Activated CD8-positive, alpha-beta T cell treated with anti-CD3 and anti-CD28 coated beads for 36 hours (primary cell): ENCODE data around the gene COL8A2. TPM values are rescaled to one million over a fixed set of nuclear protein-coding genes. Genes with fewer than 3 reads are reported as not detected.

Source experiments
- ATAC-seq: fragments of 200-7000 bp; cut with Tn5 transposase; one replicate; pipeline ENCODE4 v1.10.0; 2021; ENCODE audit warnings: mild to moderate bottlenecking, moderate library complexity
- CTCF ChIA-PET: fragments of 350-600 bp; sonication (Branson Sonifier 250); formaldehyde crosslinking; loops from one replicate; lab custom pipeline; 2021; ENCODE audit warnings: antibody characterized with exemption; lab: Charles Lee
- POLR2A ChIA-PET: fragments of 350-600 bp; sonication (Branson Sonifier 250); formaldehyde crosslinking; loops from one replicate; lab custom pipeline; 2021; ENCODE audit warnings: antibody characterized with exemption; lab: Charles Lee
- DNase-seq: peaks from one replicate; pipeline ENCODE4 v3.0.0-alpha.2; 2020
- H3K27ac Mint-ChIP-seq: one replicate; pipeline ENCODE4 v1.8.0; 2021; ENCODE audit warnings: mild to moderate bottlenecking, mixed read lengths
- H3K27me3 Mint-ChIP-seq: one replicate; pipeline ENCODE4 v1.8.0; 2021; ENCODE audit warnings: mixed read lengths
- H3K36me3 Mint-ChIP-seq: one replicate; pipeline ENCODE4 v1.8.0; 2021; ENCODE audit warnings: low read depth, mixed read lengths
- H3K4me1 Mint-ChIP-seq: one replicate; pipeline ENCODE4 v1.8.0; 2021; ENCODE audit warnings: low read depth, mixed read lengths
- H3K4me3 Mint-ChIP-seq: one replicate; pipeline ENCODE4 v1.8.0; 2021; ENCODE audit warnings: mild to moderate bottlenecking, moderate library complexity, mixed read lengths
- H3K9me3 Mint-ChIP-seq: one replicate; pipeline ENCODE4 v1.8.0; 2021; ENCODE audit warnings: mixed read lengths
- CTCF ChIP-seq: fragments of 200-600 bp; IDR thresholded peaks from one replicate; pipeline ENCODE4 v1.8.0; 2022; ENCODE audit warnings: antibody characterized with exemption, mild to moderate bottlenecking
- intact Hi-C: fragments of 100-400 bp; cut with micrococcal nuclease; formaldehyde crosslinking; loops from one replicate; pipeline ENCODE4 v1.10.0; 2022
- total RNA-seq, 2 experiments: library from RNA; stranded (reverse); gene quantifications; one replicate each; pipeline ENCODE4 v1.2.3, GENCODE V29; 2021

COL8A2 gene
- total RNA-seq: under 1 TPM; 0.83 to 0.85 TPM

- DNase-seq (no peak), ATAC-seq (no peak)
- Mint-ChIP-seq H3K4me3 (peak within 1 kb of the TSS; percentile 39), H3K27ac (no peak within 1 kb of the TSS), H3K4me1 (peaks cover 25% of the 10 kb centered on the region), H3K9me3 (no peaks in the 10 kb centered on the region), H3K27me3 (peaks cover 29% of the 10 kb centered on the region), H3K36me3 (no peaks in the 10 kb centered on the region)
- CTCF ChIA-PET: interaction anchor here (1.0 kb wide), 1 partner anchor 63 kb away, joined by 3 read pairs; no protein-coding TSS in a partner anchor
- intact Hi-C loops: no loop called here
- POLR2A ChIA-PET: no interaction called here
- no peak for TF ChIP-seq CTCF
These were observed at the start of gene COL8A2 for GRCh38 chr1:36125129-36125991. TSS of gene COL8A2 (minus strand) at chr1:36125222. CDS start at chr1:36100242, 24,980 bp downstream.

GRCh38 chr1:36174713-36175112, 49.7 kb upstream of the COL8A2 start:
- Mint-ChIP-seq H3K27me3 (no peaks in the 10 kb centered on the region), H3K4me3 (no peak overlapping the region), H3K4me1 (peaks cover 3% of the 10 kb centered on the region), H3K36me3 (peaks cover 38% of the 10 kb centered on the region), H3K9me3 (no peaks in the 10 kb centered on the region), H3K27ac (no peak overlapping the region)
- DNase-seq: no peak
- ChIA-PET CTCF (interaction anchor here (1.7 kb wide), 1 partner anchor 9 kb away, joined by 4 read pairs; no protein-coding TSS in a partner anchor), POLR2A (interaction anchor here (1.7 to 2.6 kb wide), 2 partner anchors 25 kb away, joined by 4 to 6 read pairs; partner anchors contain the start of gene TRAPPC3)
- intact Hi-C loops: no loop called here
- no peak for TF ChIP-seq CTCF
- ATAC-seq: no peak

GRCh38 chr1:36172983-36173382, 48.0 kb upstream of the COL8A2 start:
- H3K27ac Mint-ChIP-seq: no peak overlapping the region
- DNase-seq: no peak
- H3K4me1 Mint-ChIP-seq: peaks cover 8% of the 10 kb centered on the region
- intact Hi-C loops: no loop called here
- no peaks in the 10 kb centered on the region for H3K27me3 Mint-ChIP-seq
- ChIA-PET POLR2A (interaction anchor here (0.6 to 2.8 kb wide), 5 partner anchors 10 to 23 kb away, joined by 3 to 13 read pairs (median 4); partner anchors contain the start of gene TRAPPC3), CTCF (interaction anchor here (1.0 to 1.2 kb wide), 2 partner anchors 15 to 38 kb away, joined by 3 to 7 read pairs; no protein-coding TSS in a partner anchor)
- H3K36me3 Mint-ChIP-seq: peaks cover 37% of the 10 kb centered on the region
- ATAC-seq: no peak
- no peaks in the 10 kb centered on the region for H3K9me3 Mint-ChIP-seq
- no peak for TF ChIP-seq CTCF
- no peak overlapping the region for H3K4me3 Mint-ChIP-seq

GRCh38 chr1:36172017-36172747, 47.2 kb upstream of the COL8A2 start:
- CTCF ChIA-PET: interaction anchor here (0.8 to 1.4 kb wide), 4 partner anchors 16 to 128 kb away, joined by 3 to 7 read pairs (median 3); no protein-coding TSS in a partner anchor
- DNase-seq (no peak), ATAC-seq (no peak)
- intact Hi-C loops: no loop called here
- peaks cover 10% of the 10 kb centered on the region for H3K4me1 Mint-ChIP-seq
- peaks cover 34% of the 10 kb centered on the region for H3K36me3 Mint-ChIP-seq
- H3K4me3 Mint-ChIP-seq: no peak overlapping the region
- H3K27me3 Mint-ChIP-seq: no peaks in the 10 kb centered on the region
- H3K27ac Mint-ChIP-seq: no peak overlapping the region
- TF ChIP-seq CTCF: no peak
- POLR2A ChIA-PET: interaction anchor here (0.6 to 2.8 kb wide), 5 partner anchors 10 to 52 kb away, joined by 3 to 13 read pairs (median 3); partner anchors contain the start of gene THRAP3
- H3K9me3 Mint-ChIP-seq: no peaks in the 10 kb centered on the region
